GM12878 (cell line): ENCODE results near the gene JAML. TPM values are rescaled to one million over a fixed set of nuclear protein-coding genes. Genes with fewer than 3 reads are reported as not detected.

ENCODE experiments used
- ATAC-seq: fragments of 200-7000 bp; cut with Tn5 transposase; 3 replicates; pipeline ENCODE4 v1.9.1; 2020; ENCODE audit warnings: mild to moderate bottlenecking, moderate library complexity
- BruUV-seq: library from RNA; stranded (reverse); fragments of 400-500 nt; replicated peaks from 2 replicates; lab custom pipeline; 2021; lab: Mats Ljungman, UMichigan
- CTCF ChIA-PET: fragments of 300-600 bp; sonication (Branson Sonifier 250); formaldehyde crosslinking; extraction: SDS; loops from one replicate; lab custom pipeline; 2021; ENCODE audit warnings: inconsistent platforms; lab: Yijun Ruan, JAX
- POLR2A ChIA-PET: fragments of 350-600 bp; formaldehyde crosslinking; extraction: SDS; loops from one replicate; lab custom pipeline; 2021; ENCODE audit warnings: inconsistent platforms; lab: Charles Lee
- RAD21 ChIA-PET: fragments of 300-600 bp; sonication (Branson Sonifier 250); formaldehyde crosslinking; loops from one replicate; lab custom pipeline; 2023; ENCODE audit warnings: antibody characterized with exemption; ENCODE audit not compliant: unreplicated experiment; lab: Charles Lee
- SMC1A ChIA-PET: fragments of 300-600 bp; sonication (Branson Sonifier 250); formaldehyde crosslinking; loops from one replicate; lab custom pipeline; 2023; ENCODE audit not compliant: unreplicated experiment, uncharacterized antibody; lab: Charles Lee
- DNase-seq: peaks from one replicate; pipeline ENCODE4 v3.0.0-alpha.2; 2011; ENCODE audit warnings: low read depth, low spot score
- FAIRE-seq: peaks from 3 replicates; lab custom pipeline; 2011; peaks lifted over from hg19 to GRCh38; lab: Jason Lieb, UNC
- H2AFZ ChIP-seq: 2 replicates; pipeline ENCODE4 v1.6.0; 2011; ENCODE audit warnings: low read depth, low read length, control low read depth; ENCODE audit not compliant: control insufficient read depth
- H3K27ac ChIP-seq: 2 replicates; pipeline ENCODE4 v1.5.1; 2011; ENCODE audit warnings: control low read depth; ENCODE audit not compliant: control insufficient read depth, insufficient read depth
- H3K27me3 ChIP-seq, 2 experiments: replicated peaks in 1 of 2; 2 replicates each; pipeline versions ENCODE4 v1.6.0 to v1.6.1; 2011; ENCODE audit warnings: low read length in 1 of 2; ENCODE audit not compliant: control insufficient read depth in 2 of 2, insufficient read depth in 2 of 2
- H3K36me3 ChIP-seq, 2 experiments: 2 replicates each; pipeline ENCODE4 v1.5.1; 2011; ENCODE audit warnings: low read length in 1 of 2; ENCODE audit not compliant: control insufficient read depth in 2 of 2, insufficient read depth in 2 of 2
- H3K4me1 ChIP-seq: 2 replicates; pipeline ENCODE4 v1.6.1; 2011; ENCODE audit warnings: mild to moderate bottlenecking, low read length, moderate library complexity, mixed read lengths; ENCODE audit not compliant: control insufficient read depth, insufficient read depth
- H3K4me2 ChIP-seq: 2 replicates; pipeline ENCODE4 v1.6.0; 2011; ENCODE audit warnings: control low read depth; ENCODE audit not compliant: control insufficient read depth, insufficient read depth
- H3K4me3 ChIP-seq: fragments of 200-600 bp; sonication (generic); 2 replicates; pipeline ENCODE4 v1.5.1; 2016
- H3K79me2 ChIP-seq: 2 replicates; pipeline ENCODE4 v1.6.0; 2011; ENCODE audit warnings: low read length; ENCODE audit not compliant: control insufficient read depth, insufficient read depth
- H3K9ac ChIP-seq: 2 replicates; pipeline ENCODE4 v1.8.0; 2011; ENCODE audit warnings: low read length, control low read depth, mixed read lengths; ENCODE audit not compliant: control insufficient read depth, insufficient read depth
- H3K9me3 ChIP-seq: replicated peaks from 3 replicates; pipeline ENCODE4 v1.5.1; 2011; ENCODE audit warnings: mild to moderate bottlenecking, low read length; ENCODE audit not compliant: control insufficient read depth, insufficient read depth
- H4K20me1 ChIP-seq: 2 replicates; pipeline ENCODE4 v1.6.0; 2011; ENCODE audit not compliant: control insufficient read depth, insufficient read depth
- BACH1 ChIP-seq: fragments of 450-650 bp; IDR thresholded peaks from 2 replicates; pipeline ENCODE4 v1.6.1; 2017; ENCODE audit warnings: mild to moderate bottlenecking, borderline replicate concordance
- EZH2 ChIP-seq: IDR thresholded peaks from 2 replicates; pipeline ENCODE4 v1.6.1; 2012; ENCODE audit warnings: low read depth, mild to moderate bottlenecking, control low read depth, inconsistent platforms, low read length, borderline replicate concordance; ENCODE audit not compliant: control insufficient read depth
- HCFC1 ChIP-seq: fragments of 150-350 bp; IDR thresholded peaks from 2 replicates; pipeline ENCODE4 v1.6.1; 2014; ENCODE audit warnings: low read length
- MTA3 ChIP-seq: IDR thresholded peaks from 2 replicates; pipeline ENCODE4 v1.6.1; 2012; ENCODE audit warnings: low read length, inconsistent platforms, borderline replicate concordance
- NR2C2 ChIP-seq: IDR thresholded peaks from 2 replicates; pipeline ENCODE4 v1.6.1; 2011; ENCODE audit warnings: borderline replicate concordance, low read depth; ENCODE audit not compliant: control insufficient read depth, insufficient read length
- PML ChIP-seq: IDR thresholded peaks from 2 replicates; pipeline ENCODE4 v1.6.1; 2012; ENCODE audit warnings: low read length, inconsistent platforms
- RAD21 ChIP-seq: IDR thresholded peaks from 2 replicates; pipeline ENCODE4 v1.6.1; 2011; ENCODE audit warnings: mild to moderate bottlenecking, low read depth, low read length, moderate library complexity; ENCODE audit not compliant: insufficient read depth
- RB1 ChIP-seq: fragments of 450-650 bp; formaldehyde crosslinking; IDR thresholded peaks from 2 replicates; pipeline ENCODE4 v1.6.1; 2017; ENCODE audit warnings: mild to moderate bottlenecking, borderline replicate concordance
- SPI1 ChIP-seq: IDR thresholded peaks from 2 replicates; pipeline ENCODE4 v1.6.1; 2011; ENCODE audit warnings: low read depth, mild to moderate bottlenecking, low read length, moderate library complexity, borderline replicate concordance; ENCODE audit not compliant: insufficient read depth
- TCF12 ChIP-seq: IDR thresholded peaks from 2 replicates; pipeline ENCODE4 v1.6.1; 2011; ENCODE audit warnings: low read depth, mild to moderate bottlenecking, low read length
- TCF3 ChIP-seq: IDR thresholded peaks from 2 replicates; pipeline ENCODE4 v1.6.1; 2012; ENCODE audit warnings: low read depth, mild to moderate bottlenecking, low read length, borderline replicate concordance; ENCODE audit not compliant: insufficient read depth
- YBX1 ChIP-seq: fragments of 450-650 bp; IDR thresholded peaks from 2 replicates; pipeline ENCODE4 v1.6.1; 2016; ENCODE audit warnings: antibody characterized with exemption
- WGBS: methylation state at CpG from one replicate; pipeline ENCODE4 v1.1.6; 2016; ENCODE audit warnings: low lambda C conversion rate; ENCODE audit not compliant: insufficient replicate concordance, insufficient coverage; ENCODE audit errors: missing lambda C conversion rate; 5-methylcytosine and 5-hydroxymethylcytosine counted together
- in situ Hi-C: fragments of 300-500 bp; cut with MboI; formaldehyde crosslinking; loops from 9 replicates; pipeline ENCODE4 v1.14.3; 2018; ENCODE audit warnings: mixed read lengths
- intact Hi-C: fragments of 100-400 bp; cut with micrococcal nuclease; formaldehyde crosslinking; loops from one replicate; pipeline ENCODE4 v1.14.2; 2022; ENCODE audit not compliant: unreplicated experiment
- polyA plus RNA-seq, 11 experiments: library from polyadenylated mRNA; depleted of rRNA in 4 of 11; unstranded in 6 of 11; stranded (reverse) in 5 of 11; fragments of >200 nt; fragmentation: Nextera tagmentation in 4 of 11; fragmentation: Illumina TruSeq in 1 of 11; extraction: Ambion mirVana in 4 of 11; extraction: Trizol in 1 of 11; gene quantifications; 1 replicate in 1 of 11; 2 replicates in 10 of 11; pipeline versions ENCODE4 v1.2.1 to v1.2.3, GENCODE V29; 2011 to 2016; ENCODE audit warnings: inconsistent platforms in 2 of 11, missing spikeins in 2 of 11, low read depth in 1 of 11
- total RNA-seq, 4 experiments: library from RNA; depleted of rRNA in 3 of 4; stranded (reverse); fragments of >200 nt in 3 of 4; fragmentation: Illumina TruSeq in 1 of 4; extraction: Trizol in 1 of 4; gene quantifications; 2 replicates each; pipeline versions ENCODE4 v1.2.1 to v1.2.3, GENCODE V29; 2013 to 2021
- TF ChIP-seq, protein P1 (sequence below): fragments of 150-350 bp; IDR thresholded peaks from 2 replicates; pipeline ENCODE4 v1.6.1; 2016; ENCODE audit warnings: low read depth, low read length
- TF ChIP-seq, protein P2 (sequence below): fragments of 450-650 bp; conservative IDR thresholded peaks from 2 replicates; pipeline ENCODE4 v1.6.1; 2017; ENCODE audit warnings: mild to moderate bottlenecking, moderate library complexity
- TF ChIP-seq, protein P3 (sequence below): fragments of 450-650 bp; IDR thresholded peaks from 2 replicates; pipeline ENCODE4 v1.6.1; 2016; ENCODE audit warnings: mild to moderate bottlenecking

The JAML gene
- total and polyA plus RNA-seq, 10 of the 15 experiments (the other 5 are each of a cell fraction or from before 2014, with no cell fraction given), result 0.60 to 8.1 (median 3.5) TPM

DNA sequence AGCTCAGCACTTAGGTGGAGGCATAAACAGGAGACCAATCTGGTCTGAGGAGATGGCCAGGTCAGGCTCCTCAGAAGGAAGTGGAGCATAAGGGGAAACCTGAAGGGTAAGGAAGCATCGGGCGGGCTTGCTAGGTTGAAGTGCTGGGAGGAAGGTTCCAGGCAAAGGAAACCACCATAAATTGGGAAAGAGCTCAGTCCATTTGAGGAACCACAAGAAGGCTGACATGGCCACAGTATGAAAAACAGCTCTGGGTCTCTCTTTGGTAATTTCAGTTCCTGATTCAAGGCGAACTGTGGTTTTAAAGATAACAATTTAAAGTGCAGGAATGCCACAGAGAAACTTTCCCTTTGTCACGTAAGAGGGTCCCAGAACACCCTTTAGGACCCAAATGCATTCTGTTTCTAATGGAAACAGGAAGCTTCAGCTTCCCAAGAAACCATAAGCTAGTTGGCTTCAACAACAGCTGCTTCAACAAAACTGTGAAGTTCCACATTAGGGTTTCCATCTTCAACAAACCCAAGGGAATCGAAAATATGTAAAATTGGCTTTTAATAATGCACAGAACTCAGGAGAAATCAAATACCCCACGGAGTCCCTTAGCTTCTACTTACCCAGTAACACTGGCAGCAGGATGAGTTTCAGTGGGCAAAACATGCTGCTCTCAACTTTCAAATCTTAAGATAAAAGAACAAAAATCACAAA lies 10.4 kb downstream of the JAML start (continued):
- TF ChIP-seq HCFC1 (no peak), MTA3 (peak; percentile 96; the same call in 1 of the 2 replicates), RB1 (no peak), SPI1 (peak; percentile 97), PML (0 out of 2 replicates have a peak, but pooled peaks have one; percentile 29)

DNA sequence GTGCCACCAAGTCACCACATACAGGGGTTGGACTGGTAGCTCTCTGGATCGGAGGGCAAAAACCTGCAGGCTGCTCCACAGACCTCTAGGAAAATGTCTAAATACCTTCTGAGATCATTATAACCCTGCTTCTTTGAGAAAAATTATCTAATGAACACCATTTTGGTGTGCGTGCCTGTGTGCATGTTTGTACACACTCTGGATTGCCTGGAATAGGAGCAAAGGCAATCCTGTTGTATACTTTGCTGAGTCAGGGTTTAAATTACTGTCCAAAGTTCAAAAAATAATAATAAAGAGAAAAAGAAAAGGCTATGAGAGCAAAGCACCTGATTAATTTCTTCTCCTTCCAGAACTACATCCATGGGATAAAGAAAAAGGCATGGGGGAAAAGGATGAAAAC lies 11.0 kb downstream of the JAML start:
- Histone ChIP-seq H2AFZ (no peak overlapping the region), H3K4me2 (peak overlapping the region; percentile 84), H3K4me3 (no peak overlapping the region), H3K79me2 (no peaks in the 10 kb centered on the region), H3K36me3 (no peaks in the 10 kb centered on the region), H3K27me3 (no peaks in the 10 kb centered on the region), H3K4me1 (peaks cover 36% of the 10 kb centered on the region), H4K20me1 (no peaks in the 10 kb centered on the region), H3K9ac (no peak overlapping the region), H3K27ac (peak overlapping the region; percentile 17; the same call in 1 of the 2 replicates), H3K9me3 (no peaks in the 10 kb centered on the region)
- SMC1A ChIA-PET, result interaction anchor here (0.5 to 5.8 kb wide), 21 partner anchors 11 to 761 kb away, joined by 3 to 80 read pairs (median 7); partner anchors contain the start of genes CD3E, JAML and MPZL3
- 39% methylated on average over 2 of the region's 2 CpGs for WGBS
- no TSS peak for BruUV-seq
- intact Hi-C loops (no loop called here), in situ Hi-C loops (no loop called here)
- no peak for FAIRE-seq
- POLR2A ChIA-PET, result interaction anchor here (0.5 to 3.7 kb wide), 12 partner anchors 9 to 164 kb away, joined by 3 to 17 read pairs (median 4); partner anchors contain the start of genes JAML and MPZL3
- CTCF ChIA-PET, result interaction anchor here (1.0 to 6.9 kb wide), 16 partner anchors 11 to 267 kb away, joined by 3 to 62 read pairs (median 4); partner anchors contain the start of genes JAML and MPZL3
- RAD21 ChIA-PET, result interaction anchor here (0.9 to 4.2 kb wide), 13 partner anchors 8 to 78 kb away, joined by 3 to 43 read pairs (median 5); partner anchors contain the start of gene JAML
- ATAC-seq, result no peak
- no peak for DNase-seq
- TF ChIP-seq YBX1 (no peak), BACH1 (no peak), NR2C2 (no peak), TCF12 (no peak), RAD21 (no peak), EZH2 (no peak), TCF3 (no peak)
- TF ChIP-seq, protein P1, sequence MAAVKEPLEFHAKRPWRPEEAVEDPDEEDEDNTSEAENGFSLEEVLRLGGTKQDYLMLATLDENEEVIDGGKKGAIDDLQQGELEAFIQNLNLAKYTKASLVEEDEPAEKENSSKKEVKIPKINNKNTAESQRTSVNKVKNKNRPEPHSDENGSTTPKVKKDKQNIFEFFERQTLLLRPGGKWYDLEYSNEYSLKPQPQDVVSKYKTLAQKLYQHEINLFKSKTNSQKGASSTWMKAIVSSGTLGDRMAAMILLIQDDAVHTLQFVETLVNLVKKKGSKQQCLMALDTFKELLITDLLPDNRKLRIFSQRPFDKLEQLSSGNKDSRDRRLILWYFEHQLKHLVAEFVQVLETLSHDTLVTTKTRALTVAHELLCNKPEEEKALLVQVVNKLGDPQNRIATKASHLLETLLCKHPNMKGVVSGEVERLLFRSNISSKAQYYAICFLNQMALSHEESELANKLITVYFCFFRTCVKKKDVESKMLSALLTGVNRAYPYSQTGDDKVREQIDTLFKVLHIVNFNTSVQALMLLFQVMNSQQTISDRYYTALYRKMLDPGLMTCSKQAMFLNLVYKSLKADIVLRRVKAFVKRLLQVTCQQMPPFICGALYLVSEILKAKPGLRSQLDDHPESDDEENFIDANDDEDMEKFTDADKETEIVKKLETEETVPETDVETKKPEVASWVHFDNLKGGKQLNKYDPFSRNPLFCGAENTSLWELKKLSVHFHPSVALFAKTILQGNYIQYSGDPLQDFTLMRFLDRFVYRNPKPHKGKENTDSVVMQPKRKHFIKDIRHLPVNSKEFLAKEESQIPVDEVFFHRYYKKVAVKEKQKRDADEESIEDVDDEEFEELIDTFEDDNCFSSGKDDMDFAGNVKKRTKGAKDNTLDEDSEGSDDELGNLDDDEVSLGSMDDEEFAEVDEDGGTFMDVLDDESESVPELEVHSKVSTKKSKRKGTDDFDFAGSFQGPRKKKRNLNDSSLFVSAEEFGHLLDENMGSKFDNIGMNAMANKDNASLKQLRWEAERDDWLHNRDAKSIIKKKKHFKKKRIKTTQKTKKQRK, result no peak
- TF ChIP-seq, protein P2, sequence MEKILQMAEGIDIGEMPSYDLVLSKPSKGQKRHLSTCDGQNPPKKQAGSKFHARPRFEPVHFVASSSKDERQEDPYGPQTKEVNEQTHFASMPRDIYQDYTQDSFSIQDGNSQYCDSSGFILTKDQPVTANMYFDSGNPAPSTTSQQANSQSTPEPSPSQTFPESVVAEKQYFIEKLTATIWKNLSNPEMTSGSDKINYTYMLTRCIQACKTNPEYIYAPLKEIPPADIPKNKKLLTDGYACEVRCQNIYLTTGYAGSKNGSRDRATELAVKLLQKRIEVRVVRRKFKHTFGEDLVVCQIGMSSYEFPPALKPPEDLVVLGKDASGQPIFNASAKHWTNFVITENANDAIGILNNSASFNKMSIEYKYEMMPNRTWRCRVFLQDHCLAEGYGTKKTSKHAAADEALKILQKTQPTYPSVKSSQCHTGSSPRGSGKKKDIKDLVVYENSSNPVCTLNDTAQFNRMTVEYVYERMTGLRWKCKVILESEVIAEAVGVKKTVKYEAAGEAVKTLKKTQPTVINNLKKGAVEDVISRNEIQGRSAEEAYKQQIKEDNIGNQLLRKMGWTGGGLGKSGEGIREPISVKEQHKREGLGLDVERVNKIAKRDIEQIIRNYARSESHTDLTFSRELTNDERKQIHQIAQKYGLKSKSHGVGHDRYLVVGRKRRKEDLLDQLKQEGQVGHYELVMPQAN, result no peak
- TF ChIP-seq, protein P3, sequence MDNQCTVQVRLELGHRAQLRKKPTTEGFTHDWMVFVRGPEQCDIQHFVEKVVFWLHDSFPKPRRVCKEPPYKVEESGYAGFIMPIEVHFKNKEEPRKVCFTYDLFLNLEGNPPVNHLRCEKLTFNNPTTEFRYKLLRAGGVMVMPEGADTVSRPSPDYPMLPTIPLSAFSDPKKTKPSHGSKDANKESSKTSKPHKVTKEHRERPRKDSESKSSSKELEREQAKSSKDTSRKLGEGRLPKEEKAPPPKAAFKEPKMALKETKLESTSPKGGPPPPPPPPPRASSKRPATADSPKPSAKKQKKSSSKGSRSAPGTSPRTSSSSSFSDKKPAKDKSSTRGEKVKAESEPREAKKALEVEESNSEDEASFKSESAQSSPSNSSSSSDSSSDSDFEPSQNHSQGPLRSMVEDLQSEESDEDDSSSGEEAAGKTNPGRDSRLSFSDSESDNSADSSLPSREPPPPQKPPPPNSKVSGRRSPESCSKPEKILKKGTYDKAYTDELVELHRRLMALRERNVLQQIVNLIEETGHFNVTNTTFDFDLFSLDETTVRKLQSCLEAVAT, result no peak
